Omental fat pad (tissue), 4 donors: ENCODE results near the gene IFITM5. TPM values are rescaled to one million over a fixed set of nuclear protein-coding genes. Genes with fewer than 3 reads are reported as not detected.
A peak's percentile ranks its signal among the peaks of the same experiment; 100 is the strongest.
"Not testable (repeated sequence)": the region's sequence is repeated elsewhere in the genome, so short reads cannot be mapped to it uniquely, and the experiment has no call there.

Experiments
- ATAC-seq: fragments of 150-250 bp; one replicate; pipeline ENCODE4 v1.9.1; 2016; ENCODE audit warnings: mild to moderate bottlenecking, moderate library complexity; ENCODE audit not compliant: low FRiP score
- DNase-seq: peaks from one replicate; pipeline ENCODE4 v3.0.0-alpha.2; 2019; ENCODE audit warnings: low spot score
- CTCF ChIP-seq, 3 donors: fragments of 450-650 bp; IDR thresholded peaks; one replicate each; pipeline ENCODE4 v1.5.1; 2016 to 2017; ENCODE audit warnings: antibody characterized with exemption in 3 of 3, mild to moderate bottlenecking in 3 of 3, moderate library complexity in 2 of 3
- total RNA-seq, 4 donors: library from RNA; depleted of rRNA; stranded (reverse); fragments of >200 nt; gene quantifications; one replicate each; pipeline ENCODE4 v1.1.0, GENCODE V29; 2016

Gene IFITM5
- total RNA-seq, 4 donors from 2014 or later: not detected

GRCh38 chr11:337711-338110 is 38.4 kb upstream of the IFITM5 start:
- ATAC-seq (no peak), DNase-seq (no peak)
- TF ChIP-seq CTCF (IDR thresholded peaks at IDR 0.05): no peak

GRCh38 chr11:336659-337198 is 37.4 kb upstream of the IFITM5 start:
- no peak for DNase-seq
- no peak for ATAC-seq
- no peak for TF ChIP-seq CTCF (IDR thresholded peaks at IDR 0.05)

- DNase-seq (no peak), ATAC-seq (no peak)
- TF ChIP-seq CTCF (IDR thresholded peaks at IDR 0.05): no peak
Observed at GRCh38 chr11:335779-336658, 36.7 kb upstream of the IFITM5 start.

GRCh38 chr11:334264-334994 is 35.1 kb upstream of the IFITM5 start:
- peak; percentile 88 for ATAC-seq
- no peak for TF ChIP-seq CTCF (IDR thresholded peaks at IDR 0.05)
- no peak for DNase-seq

GRCh38 chr11:333616-334263 is 34.4 kb upstream of the IFITM5 start:
- not testable (repeated sequence) for DNase-seq, ATAC-seq

GRCh38 chr11:332651-333480 is 33.5 kb upstream of the IFITM5 start:
- no peak for TF ChIP-seq CTCF (IDR thresholded peaks at IDR 0.05)
- ATAC-seq (no peak), DNase-seq (no peak)
